ENCODE data around the gene FLT1.

Gene FLT1

DNA sequence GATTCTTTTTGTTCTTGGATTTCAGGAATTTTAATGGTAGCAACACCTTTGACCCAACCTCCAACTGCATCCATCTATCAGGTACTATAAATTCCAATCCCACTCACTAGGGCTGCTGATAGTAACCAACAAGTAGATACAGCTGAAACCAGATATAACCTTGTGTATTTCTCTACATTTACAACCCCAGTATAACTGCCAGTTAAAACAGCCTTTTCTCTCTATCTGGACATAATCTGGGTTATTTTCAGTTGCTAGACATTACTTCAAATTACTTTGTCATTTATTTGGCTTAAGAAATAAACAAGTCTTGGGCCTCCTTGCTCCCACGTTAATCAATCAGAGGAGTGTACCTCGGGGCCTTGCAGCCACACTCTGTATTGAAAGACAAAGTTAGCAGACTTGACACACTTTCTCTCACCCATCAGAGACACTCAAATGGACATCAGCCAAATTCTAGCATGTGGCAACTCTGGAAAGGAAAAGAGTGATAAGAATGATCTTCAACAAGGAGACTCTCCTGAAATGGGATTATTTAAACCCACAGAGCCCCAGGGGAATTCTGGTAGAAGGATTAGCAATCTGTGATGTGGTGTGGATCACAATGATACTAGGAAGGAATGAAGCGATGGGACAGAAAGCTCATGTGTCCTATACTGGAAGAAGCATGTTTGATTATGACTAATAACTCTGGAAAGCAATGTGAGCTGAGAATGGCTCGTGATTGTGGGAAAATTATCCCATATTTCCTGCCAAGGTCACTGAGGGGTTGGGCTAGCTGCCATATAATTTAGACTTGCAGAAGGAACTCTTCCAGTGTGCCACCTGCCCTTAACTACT, 157.5 kb downstream of the FLT1 start:
- no peak for DNase-seq

DNA sequence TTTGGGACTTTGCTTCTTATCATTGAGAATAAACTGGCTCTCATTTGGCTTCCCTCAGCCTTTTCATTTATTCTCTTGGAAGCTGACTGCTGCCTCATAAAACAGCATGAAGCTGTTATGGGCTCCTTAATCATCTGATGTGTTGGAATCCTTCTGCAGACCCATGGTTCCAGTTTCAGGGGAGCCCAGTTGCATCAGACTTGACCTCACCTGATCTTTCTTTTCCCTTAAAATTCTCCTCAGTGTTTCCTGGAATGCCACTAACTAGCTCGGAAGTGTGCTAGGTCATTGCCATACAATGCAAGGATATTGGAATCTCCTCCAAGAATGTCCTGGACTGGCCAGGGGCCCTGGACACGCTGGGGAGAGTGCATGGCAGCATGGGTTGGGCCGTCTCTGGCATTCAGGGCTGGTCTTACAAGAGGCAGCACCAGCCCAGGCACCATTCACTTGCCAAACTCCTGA, 158.7 kb downstream of the FLT1 start:
- DNase-seq, result no peak

DNA sequence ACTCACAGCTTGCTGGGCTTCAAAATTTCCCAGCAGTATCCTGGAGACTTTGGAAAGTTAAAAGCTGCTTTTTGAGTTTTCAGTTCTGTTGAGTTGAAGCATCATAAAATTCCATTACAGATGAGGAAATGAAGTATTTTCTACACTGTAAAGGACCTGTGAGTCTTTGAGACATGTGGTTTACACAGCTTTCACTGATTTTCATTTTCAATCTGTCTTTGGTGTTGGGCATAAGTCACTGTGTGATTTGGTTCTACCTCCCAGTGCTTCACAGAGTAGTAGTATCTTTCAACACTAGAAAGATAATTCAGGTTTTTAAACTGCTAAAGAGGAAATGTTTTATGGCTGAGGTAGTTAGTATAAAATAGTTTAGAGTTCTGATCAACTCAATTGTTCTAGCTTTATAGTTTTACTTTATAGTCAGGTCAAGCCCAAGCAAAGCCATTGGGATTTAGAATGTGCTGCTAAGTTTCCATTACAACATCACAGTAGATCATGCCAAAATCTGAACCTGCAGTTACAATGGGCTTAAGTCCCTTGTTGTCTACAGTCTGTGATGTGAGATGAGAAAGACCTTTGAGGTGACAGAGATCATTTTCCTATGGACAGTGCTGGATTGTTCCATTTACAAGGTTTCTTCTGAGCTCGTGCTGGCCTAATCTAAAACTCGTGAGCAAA, 161.6 kb downstream of the FLT1 start:
- DNase-seq, result no peak

DNA sequence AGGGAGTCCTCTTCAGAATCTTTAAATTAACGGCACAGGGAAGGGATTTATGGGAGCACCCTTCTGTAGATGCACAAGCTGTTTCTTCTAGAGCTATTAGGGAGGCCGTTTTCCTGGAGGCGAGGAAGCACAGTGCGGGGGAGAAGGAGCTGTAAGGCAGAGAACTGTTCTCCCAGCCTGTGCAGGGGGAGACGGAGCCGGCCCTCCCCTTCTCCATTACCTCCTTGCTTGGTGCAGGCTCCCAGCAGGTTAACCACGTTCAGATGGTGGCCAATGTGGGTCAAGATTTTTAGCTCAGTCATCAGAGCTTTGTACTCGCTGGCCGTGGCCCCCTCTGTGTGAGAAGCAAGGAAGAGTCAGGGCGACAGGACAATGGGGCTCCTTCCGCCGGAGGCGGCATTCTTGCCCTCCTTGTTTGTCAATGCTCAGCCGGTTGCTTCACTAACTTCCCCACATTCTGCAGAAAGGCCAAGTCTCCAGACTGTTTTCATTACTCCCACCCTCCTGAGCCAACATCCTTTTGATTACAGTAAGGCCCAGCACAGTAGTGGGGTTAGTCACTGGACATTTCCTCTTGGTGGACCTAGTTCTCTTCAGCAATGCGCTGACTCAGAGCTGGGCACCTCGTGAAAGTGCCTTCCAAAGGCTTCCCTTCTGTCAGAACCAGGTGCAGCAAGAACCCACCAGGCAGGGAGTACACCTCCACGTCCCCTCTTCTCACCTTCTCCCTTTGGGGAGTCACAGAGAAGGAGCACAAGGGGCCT, 165.4 kb downstream of the FLT1 start:
- DNase-seq, result no peak

DNA sequence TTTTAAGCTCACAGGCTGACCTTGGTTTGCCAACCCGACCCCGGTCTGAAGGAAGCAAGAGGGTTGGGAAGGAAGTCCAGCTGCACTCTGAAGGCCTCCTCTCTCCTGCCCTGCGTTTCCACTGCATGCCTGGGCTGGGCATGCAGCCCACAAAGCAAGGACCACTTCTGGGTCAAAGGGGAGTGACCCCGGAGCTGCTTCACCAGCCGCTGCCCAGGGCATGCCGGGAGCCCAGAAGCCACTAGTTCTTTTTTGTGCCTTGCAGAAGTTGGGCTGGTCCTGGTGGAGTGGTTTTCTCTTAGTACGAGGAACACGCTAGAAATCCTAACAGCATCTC, 166.7 kb downstream of the FLT1 start:
- DNase-seq, result no peak

DNA sequence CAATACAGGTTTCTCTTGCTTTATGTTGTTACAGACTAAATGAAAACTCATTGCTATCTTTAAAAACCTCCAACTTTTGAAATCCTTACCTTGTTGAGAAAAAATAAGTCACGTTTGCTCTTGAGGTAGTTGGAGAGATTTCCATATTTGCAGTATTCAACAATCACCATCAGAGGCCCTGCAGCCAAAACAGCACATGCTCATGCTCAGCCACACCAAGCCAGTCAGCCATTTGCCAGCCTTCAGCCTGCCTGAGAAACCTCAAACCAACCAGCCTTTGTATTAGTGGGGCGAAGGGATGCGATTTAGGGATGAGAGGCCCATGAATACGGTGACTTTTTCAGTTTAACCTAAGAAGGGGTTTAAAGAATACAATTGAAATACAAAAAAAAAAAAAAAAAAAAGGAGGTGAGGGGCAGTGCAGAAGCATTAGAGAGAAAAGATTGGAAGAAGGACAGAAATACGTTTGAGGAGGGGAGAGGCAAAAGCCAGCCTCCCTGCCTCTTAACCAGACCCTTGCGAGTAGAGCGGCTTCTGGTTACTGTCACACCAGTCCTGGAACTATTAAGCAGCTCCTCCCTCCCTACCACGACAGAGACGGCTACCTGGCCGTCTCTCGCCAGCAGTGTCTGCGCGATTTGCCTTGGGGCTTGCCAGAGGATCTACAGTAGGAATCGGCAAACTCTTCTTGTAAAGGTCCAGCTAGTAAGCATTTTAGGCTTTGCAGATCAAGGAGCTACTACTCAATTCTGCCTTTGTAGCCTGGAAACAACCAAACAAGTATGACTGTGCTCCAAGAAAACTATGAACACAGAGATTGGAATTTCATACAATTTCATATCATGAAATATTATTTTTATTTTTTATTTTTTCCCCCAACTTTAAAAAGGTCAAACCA, 167.3 kb downstream of the FLT1 start:
- DNase-seq, result no peak

DNA sequence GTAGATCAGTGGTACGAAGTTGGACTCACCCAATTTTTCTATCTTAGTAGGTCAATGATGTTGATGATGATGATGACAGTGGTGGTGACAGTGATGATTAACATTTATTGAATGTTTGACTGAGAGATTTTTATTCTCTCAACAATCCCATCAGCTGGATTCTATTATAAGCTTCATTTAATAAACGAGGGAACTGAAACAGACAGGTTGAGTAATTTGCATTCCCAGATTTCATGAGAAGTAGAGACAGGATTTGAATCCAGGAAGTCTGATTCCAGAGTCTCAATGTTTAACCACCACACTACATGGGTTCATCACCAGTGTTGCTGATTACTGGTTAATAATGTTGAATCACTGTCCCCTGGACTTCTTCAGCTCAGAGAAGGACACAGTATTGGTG, 168.9 kb downstream of the FLT1 start:
- no peak for DNase-seq

DNA sequence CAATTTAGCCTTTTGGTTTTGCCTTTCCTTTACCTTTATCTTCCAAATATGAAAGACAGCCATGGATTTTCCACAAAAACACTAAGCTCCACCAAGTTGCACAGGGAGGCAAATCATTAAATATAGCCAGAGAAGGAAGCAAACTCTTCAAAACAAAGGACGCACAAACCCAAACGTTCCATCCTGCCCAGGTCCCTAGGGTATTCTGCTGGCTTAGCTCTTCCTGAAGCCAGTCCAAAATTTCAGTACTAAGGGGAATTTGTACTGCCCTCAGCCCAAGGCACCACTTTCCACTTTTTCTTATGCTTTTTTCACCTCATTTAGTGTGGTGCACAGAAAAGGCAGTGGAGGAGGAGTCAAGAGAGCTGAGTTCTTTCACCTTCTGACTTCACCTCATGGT, 169.9 kb downstream of the FLT1 start:
- no peak for DNase-seq

DNA sequence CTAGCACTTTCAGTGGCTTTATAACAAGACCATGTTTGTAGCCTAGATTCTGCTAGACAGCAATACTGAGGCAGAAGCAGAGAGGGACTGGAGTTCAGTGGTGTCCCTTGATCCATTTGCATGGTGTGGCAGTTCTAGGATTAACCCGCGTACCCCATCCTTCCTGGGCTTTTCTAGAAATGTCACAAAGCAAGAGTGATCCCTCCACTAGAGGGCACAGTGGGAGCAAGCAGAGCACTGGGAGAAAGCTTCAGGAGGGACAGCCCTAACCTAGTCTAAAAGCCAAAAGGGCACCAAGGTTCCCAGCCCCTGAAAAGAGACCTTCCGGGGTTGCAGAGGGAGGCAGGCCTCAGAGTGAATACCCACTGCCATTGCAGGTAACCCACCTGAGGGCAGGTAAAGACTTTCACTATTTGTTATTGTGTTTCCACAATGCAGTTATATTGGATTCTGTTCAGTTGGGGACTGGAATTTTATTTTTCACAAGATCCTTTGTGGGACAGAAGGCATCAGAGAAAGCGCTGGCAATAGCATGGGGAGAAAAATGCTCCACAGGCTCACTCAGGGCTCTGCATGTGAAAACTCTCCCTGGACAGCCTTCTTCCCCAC, 170.6 kb downstream of the FLT1 start:
- DNase-seq, result peak; percentile 65 to 69

DNA sequence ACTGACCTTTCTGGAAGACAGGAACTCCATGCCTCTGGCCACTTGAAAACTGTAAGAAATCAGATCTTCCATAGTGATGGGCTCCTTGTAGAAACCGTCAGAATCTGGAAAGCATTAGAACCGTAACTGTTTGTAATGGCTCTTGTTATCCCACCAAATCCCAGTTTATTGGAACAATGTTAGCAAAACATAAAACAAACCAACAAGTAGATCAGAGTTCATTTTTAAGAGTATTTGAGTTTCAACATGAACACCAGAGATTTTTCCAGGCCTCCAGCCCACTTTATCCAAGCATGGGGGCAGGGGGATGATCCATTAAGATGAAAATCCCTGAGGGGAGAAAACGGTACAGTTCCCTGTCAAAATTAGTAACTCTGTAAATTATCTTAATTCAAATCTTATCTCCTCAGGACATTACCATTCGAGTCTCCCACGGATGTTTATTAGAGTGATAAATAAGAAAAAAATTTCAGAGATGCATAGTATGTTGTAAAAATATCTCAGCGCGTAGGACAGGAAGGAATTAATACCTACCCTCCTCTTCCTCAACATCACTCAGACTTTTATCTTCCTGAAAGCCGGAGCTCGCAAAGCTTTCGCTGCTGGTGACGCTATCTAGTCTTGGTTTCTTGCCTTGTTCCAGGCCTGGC, 172.5 kb downstream of the FLT1 start:
- DNase-seq, result no peak

DNA sequence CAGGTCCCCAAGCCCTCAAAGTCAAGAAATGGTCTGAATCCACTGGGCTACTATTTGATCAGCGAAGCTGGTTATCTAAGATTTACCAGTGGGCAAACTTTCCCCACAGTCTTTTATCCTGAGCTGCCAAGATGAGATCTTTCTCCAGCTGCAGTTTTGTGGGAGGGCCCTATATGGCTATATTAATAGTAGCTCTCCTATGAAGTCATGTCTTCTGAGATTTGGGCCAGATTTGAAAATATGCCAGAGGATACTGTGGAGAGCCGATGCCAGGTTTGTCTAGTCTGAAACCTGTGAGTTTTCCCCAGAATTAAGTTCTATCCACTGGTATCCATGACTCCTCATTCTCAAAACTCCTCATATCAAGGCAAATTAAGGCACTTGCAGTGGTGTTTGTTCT, 173.2 kb downstream of the FLT1 start:
- DNase-seq, result no peak

DNA sequence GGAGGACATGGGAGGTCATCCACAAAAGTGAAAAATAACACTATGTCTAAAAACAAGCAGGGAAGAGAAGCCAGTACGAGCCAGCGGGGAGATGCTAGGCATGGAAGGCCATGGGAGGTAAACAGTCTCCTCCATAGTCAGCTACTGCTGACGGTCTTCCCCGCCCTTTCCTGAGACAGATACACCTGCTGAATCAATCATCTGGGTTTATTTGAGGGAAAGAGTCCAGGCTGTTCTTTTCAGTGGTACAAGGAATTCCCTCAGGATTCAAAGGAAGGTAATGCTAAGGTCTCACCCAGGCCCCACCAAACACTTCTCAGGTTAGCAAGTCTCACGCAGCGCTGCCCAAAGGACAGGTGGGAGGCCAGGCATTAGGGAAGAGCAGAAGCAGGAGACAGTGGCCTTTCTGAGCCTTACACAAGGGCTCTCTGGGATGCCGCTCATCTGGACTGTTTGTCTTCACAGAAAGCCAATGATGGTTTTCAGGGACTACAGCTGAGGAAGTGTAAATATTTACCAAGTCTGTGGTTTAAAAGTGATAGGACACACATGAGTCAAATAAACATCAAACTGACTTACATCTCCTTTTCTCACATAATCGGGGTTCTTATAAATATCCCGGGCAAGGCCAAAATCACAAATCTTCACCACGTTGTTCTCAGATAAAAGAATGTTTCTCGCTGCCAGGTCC, 173.9 kb downstream of the FLT1 start:
- DNase-seq, result no peak

DNA sequence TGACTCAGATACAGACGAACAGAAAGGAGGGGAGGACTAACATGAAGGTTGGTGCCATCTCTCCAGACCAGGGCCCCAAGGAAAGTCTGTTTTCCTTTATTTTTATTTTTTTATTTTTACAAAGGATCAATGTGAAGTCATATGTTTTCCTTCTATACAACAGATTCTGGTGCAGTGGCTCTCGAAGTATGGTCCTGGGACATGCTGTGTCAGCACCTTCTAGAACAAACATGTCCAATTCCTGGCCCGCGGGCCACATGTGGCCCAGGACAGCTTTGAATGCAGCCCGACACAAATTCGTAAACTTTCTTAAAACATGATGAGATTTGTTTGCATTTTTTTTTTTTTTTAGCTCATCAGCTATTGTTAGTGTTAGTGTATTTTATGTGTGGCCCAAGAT, 174.7 kb downstream of the FLT1 start:
- DNase-seq, result no peak

DNA sequence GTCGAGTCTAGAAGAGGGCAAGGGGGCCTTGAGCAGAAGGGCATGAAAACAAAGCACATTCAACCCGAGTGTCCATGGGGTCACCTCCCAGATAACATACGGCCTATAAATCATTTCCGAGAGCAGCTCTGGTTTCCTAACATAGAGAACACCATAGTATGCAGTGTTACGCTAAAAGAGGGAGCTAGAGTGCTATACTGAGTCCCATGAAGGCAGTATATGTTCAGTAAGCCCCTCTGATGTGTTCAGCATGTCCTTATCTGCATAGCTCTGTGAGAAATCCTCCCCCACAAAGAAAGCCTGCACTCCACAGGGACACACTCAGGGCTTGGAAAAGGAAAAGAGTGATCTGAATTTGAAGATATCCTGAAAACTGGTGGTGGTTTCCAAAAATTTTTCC, 175.4 kb downstream of the FLT1 start:
- no peak for DNase-seq

DNA sequence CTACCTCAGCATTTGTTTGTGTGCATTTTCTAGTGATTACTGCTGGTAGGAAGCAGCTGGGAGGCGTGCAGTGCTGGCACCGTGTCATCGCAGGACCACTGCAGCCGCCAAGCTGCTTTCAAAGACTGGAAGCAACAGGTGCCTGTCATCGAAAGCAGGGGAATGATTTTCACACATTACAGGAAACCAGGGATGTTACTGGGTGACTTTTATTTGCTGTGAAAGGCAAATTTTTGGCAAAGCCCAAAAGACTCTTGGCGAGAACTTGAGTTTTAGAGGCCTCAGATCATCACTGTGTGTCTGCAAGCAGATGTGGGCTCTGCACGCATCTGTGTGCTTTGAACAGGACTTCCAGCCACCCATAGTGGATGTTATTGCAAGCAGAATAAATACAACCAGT, 176.4 kb downstream of the FLT1 start:
- DNase-seq, result no peak

DNA sequence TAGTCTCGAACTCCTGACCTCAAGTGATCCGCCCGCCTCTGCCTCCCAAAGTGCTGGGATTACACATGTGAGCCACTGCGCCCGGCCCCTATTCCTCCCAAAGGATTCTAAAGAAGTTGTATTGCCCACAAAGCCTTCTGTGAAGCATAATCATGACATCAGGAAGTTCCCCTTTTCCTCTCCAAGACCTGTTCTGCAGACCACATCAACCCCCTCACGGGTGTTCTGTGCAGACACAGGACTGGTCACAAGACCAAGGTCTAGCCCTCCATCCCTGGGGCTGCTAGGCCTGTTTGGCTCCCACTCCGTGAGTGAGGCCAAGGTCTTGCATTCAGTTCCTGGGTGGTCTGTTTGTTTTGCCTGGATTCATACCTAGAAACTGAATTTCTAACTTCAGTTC, 178.1 kb downstream of the FLT1 start:
- no peak for DNase-seq

DNA sequence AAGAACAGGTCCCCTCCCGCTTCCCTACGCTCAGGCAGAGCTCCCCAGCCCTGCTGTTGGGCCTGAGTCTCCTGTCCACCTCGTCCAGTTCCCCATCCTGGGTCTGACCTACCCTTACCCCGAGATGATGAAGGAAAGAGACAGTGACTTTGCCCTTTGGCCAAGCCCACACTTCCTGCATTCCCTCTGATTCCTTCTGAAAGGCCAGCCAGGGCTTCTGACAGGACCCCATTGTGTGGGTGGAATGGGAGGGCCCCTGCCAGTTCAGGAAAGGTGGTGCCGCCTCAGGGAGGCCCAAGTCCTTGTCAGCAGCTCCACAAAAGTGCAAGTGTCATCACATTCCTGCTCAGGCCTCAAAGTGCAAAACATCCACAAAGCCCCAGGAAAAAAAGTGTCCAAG, 178.8 kb downstream of the FLT1 start:
- no peak for DNase-seq

DNA sequence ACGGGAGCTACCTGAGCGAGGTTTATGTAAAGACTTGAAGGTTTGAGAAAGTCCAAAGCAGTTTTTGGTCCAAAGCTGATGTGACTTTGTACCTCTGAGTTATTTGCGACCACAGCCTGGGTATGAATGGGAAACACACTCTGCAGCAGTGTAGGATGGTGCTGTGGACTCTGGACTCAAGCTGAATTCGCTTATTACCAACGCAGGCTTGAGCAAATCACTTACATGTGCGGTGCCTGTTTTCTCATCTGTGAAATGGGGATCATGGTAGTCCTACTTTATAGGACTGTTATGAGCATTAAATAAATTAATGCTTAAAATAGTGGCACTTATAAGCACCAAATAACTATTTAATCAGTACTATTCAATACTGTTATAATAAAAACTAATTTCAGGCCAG, 180.0 kb downstream of the FLT1 start:
- DNase-seq, result no peak

DNA sequence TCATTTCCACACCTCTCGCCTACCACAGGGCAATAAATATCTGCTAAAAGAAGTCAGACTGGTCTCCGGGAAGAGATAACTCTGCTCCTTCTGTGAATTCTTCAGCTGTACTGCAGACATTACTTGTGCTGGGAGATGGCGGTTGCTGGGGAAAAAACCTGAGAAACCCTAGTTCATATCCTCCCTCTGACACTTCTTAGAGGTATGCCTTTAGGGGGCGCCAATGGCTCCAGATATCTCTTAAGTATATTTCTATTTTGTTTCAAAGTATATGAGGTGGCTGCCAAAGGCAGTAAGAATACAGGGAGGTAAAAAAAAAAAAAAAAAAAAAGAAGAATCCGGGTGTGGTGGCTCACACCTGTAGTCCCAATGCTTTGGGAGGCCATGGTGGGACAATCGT, 181.3 kb downstream of the FLT1 start:
- peak; percentile 24 for DNase-seq

DNA sequence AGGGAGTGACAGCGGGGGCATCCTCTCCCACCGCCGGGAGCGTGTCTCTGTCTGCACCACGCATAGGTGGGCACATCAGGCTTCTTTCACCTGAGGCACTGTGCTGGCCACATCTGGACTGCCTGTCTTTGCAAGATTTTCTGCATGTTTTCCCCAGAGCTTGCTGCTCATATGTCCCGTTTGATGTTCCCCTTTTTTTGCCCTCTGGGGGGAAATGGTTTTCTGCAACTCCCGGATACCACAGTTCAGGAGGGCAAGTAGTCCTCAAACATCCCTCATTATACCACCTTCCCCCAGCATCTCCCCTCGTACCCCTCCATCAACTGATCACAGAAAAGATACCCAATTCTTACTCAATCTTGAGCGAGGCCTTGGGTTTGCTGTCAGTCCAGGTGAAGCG, 188.6 kb downstream of the FLT1 start:
- DNase-seq, result no peak

DNA sequence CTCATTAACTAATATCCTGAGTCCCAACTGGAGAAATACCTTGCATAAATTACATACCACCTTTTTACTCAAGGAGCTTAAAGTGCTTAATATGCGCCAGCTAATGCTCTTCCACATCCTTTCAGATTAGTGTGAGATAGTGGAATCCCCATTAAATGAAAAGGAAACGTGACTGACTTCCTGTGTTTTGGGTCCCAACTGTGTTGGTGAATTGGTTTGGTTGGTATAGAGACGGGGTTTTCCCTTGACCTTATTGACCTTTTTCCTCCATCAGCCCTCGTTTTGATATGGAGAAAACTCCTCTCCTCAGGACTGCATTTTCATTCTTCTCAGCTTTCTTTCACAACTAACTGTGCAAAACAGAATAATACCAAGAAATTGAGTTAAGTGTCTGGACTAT, 193.1 kb downstream of the FLT1 start:
- no peak for DNase-seq

Data from activated T-cell treated with anti-CD3 and anti-CD28 coated beads, Interleukin-2, amount 50 U/mL, for 48 hours (primary cell).